ENCODE measurements around the gene GNAS-AS1. TPM values are rescaled to one million over a fixed set of nuclear protein-coding genes. Genes with fewer than 3 reads are reported as not detected.

Gene GNAS-AS1
- total RNA-seq, 1 experiment from 2014 or later = 0.11 TPM

DNA sequence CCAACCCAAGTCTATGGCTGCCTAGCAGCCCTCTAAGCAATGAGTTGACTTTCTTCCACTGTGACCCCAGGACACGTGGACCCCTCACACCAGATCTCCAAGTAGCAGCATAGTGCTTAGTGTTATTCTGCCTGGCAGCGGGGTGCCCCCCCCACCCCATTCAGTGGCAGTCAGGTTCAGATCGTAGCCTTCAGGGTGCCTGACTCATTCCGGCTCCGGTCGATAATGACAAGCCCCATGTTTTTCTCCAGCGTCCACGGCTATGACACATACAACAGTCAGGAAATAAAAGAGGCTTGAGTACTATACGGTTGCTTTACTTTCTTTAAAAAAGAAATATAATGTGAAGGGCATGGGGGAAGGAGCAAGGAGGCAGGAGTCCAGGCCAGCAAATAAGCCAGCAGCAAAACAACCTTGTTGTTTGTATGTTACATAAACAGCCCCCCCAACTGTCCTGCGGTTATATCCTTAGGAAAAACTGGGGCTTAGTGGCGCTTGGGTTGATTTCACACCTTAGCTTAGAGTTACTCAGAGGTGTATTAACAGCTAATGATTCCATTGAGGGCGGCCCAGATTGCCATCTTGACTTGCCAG lies 24.9 kb upstream of the GNAS-AS1 start:
- ChIA-PET POLR2A (ENCODE audit: unreplicated experiment) (no interaction called here), CTCF (no interaction called here)
- Histone ChIP-seq H3K9me3 (ENCODE audit: low read length) (no peaks in the 10 kb centered on the region), H4K20me1 (ENCODE audit: low read length) (no peaks in the 10 kb centered on the region), H3K4me2 (ENCODE audit: low read length) (peak overlapping the region; percentile 53), H3K36me3 (ENCODE audit: low read depth, low read length) (no peaks in the 10 kb centered on the region), H3K27me3 (ENCODE audit: low read length) (no peaks in the 10 kb centered on the region), H3K4me3 (ENCODE audit: low read length) (peak overlapping the region; percentile 3; the same call in 1 of the 2 replicates), H3K9me2 (replicated peaks; ENCODE audit: low read length) (no peaks in the 10 kb centered on the region), H3K9ac (ENCODE audit: low read length) (no peak overlapping the region), H3F3A (ENCODE audit: low read length, unreplicated experiment) (no peaks in the 10 kb centered on the region), H3K27ac (ENCODE audit: low read length) (peak overlapping the region; percentile 47), H3K4me1 (ENCODE audit: insufficient read depth, low read length) (peaks cover 24% of the 10 kb centered on the region), H2AFZ (ENCODE audit: low read length) (peak overlapping the region; percentile 43), H3K79me2 (ENCODE audit: low read length) (no peaks in the 10 kb centered on the region)
- peak; percentile 95 for DNase-seq
- peak; percentile 99 for ATAC-seq
- no peak for TF ChIP-seq CTCF (conservative IDR thresholded peaks at IDR 0.05; ENCODE audit: low read depth, low read length)
- no peak for TF ChIP-seq EZH2 (IDR thresholded peaks at IDR 0.05; ENCODE audit: low read length, unreplicated experiment)
- no peak for TF ChIP-seq EZH2phosphoT487 (IDR thresholded peaks at IDR 0.05; ENCODE audit: borderline replicate concordance, low read length)
- no TSS peak for BruUV-seq (replicated peaks)
- intact Hi-C loops (cut with micrococcal nuclease) = no loop called here

- Histone ChIP-seq H3F3A (ENCODE audit: low read length, unreplicated experiment) (no peaks in the 10 kb centered on the region), H3K27me3 (ENCODE audit: low read length) (no peaks in the 10 kb centered on the region), H3K79me2 (ENCODE audit: low read length) (no peaks in the 10 kb centered on the region), H3K36me3 (ENCODE audit: low read depth, low read length) (no peaks in the 10 kb centered on the region), H3K27ac (ENCODE audit: low read length) (no peak overlapping the region), H3K9me3 (ENCODE audit: low read length) (no peaks in the 10 kb centered on the region), H3K9me2 (replicated peaks; ENCODE audit: low read length) (no peaks in the 10 kb centered on the region), H3K4me1 (ENCODE audit: insufficient read depth, low read length) (peaks cover 28% of the 10 kb centered on the region), H3K4me2 (ENCODE audit: low read length) (peak overlapping the region; percentile 53), H3K9ac (ENCODE audit: low read length) (no peak overlapping the region), H4K20me1 (ENCODE audit: low read length) (no peaks in the 10 kb centered on the region), H3K4me3 (ENCODE audit: low read length) (peak overlapping the region; percentile 3; the same call in 1 of the 2 replicates), H2AFZ (ENCODE audit: low read length) (peak overlapping the region; percentile 43; the same call in 1 of the 2 replicates)
- BruUV-seq (replicated peaks) = no TSS peak
- CTCF ChIA-PET = interaction anchor here (1.0 kb wide), 1 partner anchor 101 kb away, joined by 3 read pairs; no protein-coding TSS in a partner anchor
- TF ChIP-seq EZH2 (IDR thresholded peaks at IDR 0.05; ENCODE audit: low read length, unreplicated experiment) (no peak), EZH2phosphoT487 (IDR thresholded peaks at IDR 0.05; ENCODE audit: borderline replicate concordance, low read length) (no peak), CTCF (conservative IDR thresholded peaks at IDR 0.05; ENCODE audit: low read depth, low read length) (no peak)
- ATAC-seq = no peak
- POLR2A ChIA-PET (ENCODE audit: unreplicated experiment) = no interaction called here
- DNase-seq = no peak
- intact Hi-C loops (cut with micrococcal nuclease) = no loop called here
Measured at GRCh38 chr20:58875111-58875510, 24.4 kb upstream of the GNAS-AS1 start.

- no peaks in the 10 kb centered on the region for H3K36me3 ChIP-seq (ENCODE audit: low read depth, low read length)
- no TSS peak for BruUV-seq (replicated peaks)
- no peaks in the 10 kb centered on the region for H3F3A ChIP-seq (ENCODE audit: low read length, unreplicated experiment)
- no peaks in the 10 kb centered on the region for H3K27me3 ChIP-seq (ENCODE audit: low read length)
- no peaks in the 10 kb centered on the region for H3K9me3 ChIP-seq (ENCODE audit: low read length)
- DNase-seq (no peak), ATAC-seq (no peak)
- H4K20me1 ChIP-seq (ENCODE audit: low read length) = no peaks in the 10 kb centered on the region
- CTCF ChIA-PET = interaction anchor here (1.0 kb wide), 1 partner anchor 101 kb away, joined by 3 read pairs; no protein-coding TSS in a partner anchor
- intact Hi-C loops (cut with micrococcal nuclease) = no loop called here
- POLR2A ChIA-PET (ENCODE audit: unreplicated experiment) = no interaction called here
- TF ChIP-seq EZH2phosphoT487 (IDR thresholded peaks at IDR 0.05; ENCODE audit: borderline replicate concordance, low read length) = no peak
- no peak for TF ChIP-seq CTCF (conservative IDR thresholded peaks at IDR 0.05; ENCODE audit: low read depth, low read length)
- H3K4me2 ChIP-seq (ENCODE audit: low read length) = no peak overlapping the region
- no peak overlapping the region for H3K4me3 ChIP-seq (ENCODE audit: low read length)
- H3K9ac ChIP-seq (ENCODE audit: low read length) = no peak overlapping the region
- no peaks in the 10 kb centered on the region for H3K79me2 ChIP-seq (ENCODE audit: low read length)
- H3K27ac ChIP-seq (ENCODE audit: low read length) = no peak overlapping the region
- no peak overlapping the region; the same call in 1 of the 2 replicates for H2AFZ ChIP-seq (ENCODE audit: low read length)
- H3K9me2 ChIP-seq (replicated peaks; ENCODE audit: low read length) = no peaks in the 10 kb centered on the region
- peaks cover 28% of the 10 kb centered on the region for H3K4me1 ChIP-seq (ENCODE audit: insufficient read depth, low read length)
Measured at GRCh38 chr20:58874469-58874868, 23.8 kb upstream of the GNAS-AS1 start.
